HepG2 (cell line): Measurements from ENCODE around the gene GRM1. TPM values are rescaled to one million over a fixed set of nuclear protein-coding genes. Genes with fewer than 3 reads are reported as not detected.

Experiments
- ATAC-seq: fragments of 200-7000 bp; cut with Tn5 transposase; 3 replicates; pipeline ENCODE4 v1.9.1; 2020; ENCODE audit warnings: mild to moderate bottlenecking, moderate library complexity
- BruUV-seq: library from RNA; stranded (reverse); fragments of 400-500 nt; replicated peaks from 2 replicates; lab custom pipeline; 2021; lab: Mats Ljungman, UMichigan
- CTCF ChIA-PET: fragments of 300-600 bp; formaldehyde crosslinking; extraction: SDS; loops from one replicate; lab custom pipeline; 2021; ENCODE audit warnings: low total read pairs, inconsistent platforms, low intra/inter-chr PET ratio; lab: Yijun Ruan, JAX
- POLR2A ChIA-PET: fragments of 350-600 bp; sonication (Branson Sonifier 250); formaldehyde crosslinking; loops from one replicate; lab custom pipeline; 2020; ENCODE audit warnings: antibody characterized with exemption, inconsistent platforms; lab: Yijun Ruan, JAX
- DNase-seq: peaks from one replicate; pipeline ENCODE4 v3.0.0-alpha.2; 2015; ENCODE audit warnings: low spot score
- FAIRE-seq: peaks from 3 replicates; lab custom pipeline; 2011; peaks lifted over from hg19 to GRCh38; lab: Jason Lieb, UNC
- H2AFZ ChIP-seq: one replicate; pipeline ENCODE4 v1.6.1; 2011; ENCODE audit warnings: low read length, inconsistent platforms
- H3K27ac ChIP-seq: fragments of 300-600 bp; 3 replicates; pipeline ENCODE4 v1.8.0; 2011; ENCODE audit warnings: mixed run types, mild to moderate bottlenecking, mixed read lengths, low read length, inconsistent platforms; ENCODE audit not compliant: insufficient read depth; ENCODE audit errors: extremely low read length
- H3K27me3 ChIP-seq, 2 experiments: fragments of 200-600 bp in 1 of 2; 2 replicates in 1 of 2; 3 replicates in 1 of 2; pipeline versions ENCODE4 v1.6.0 to v1.8.0; 2011; ENCODE audit warnings: low read length in 2 of 2, mild to moderate bottlenecking in 2 of 2, moderate library complexity in 2 of 2, inconsistent platforms in 1 of 2; ENCODE audit not compliant: insufficient read depth in 2 of 2, control insufficient read depth in 1 of 2
- H3K36me3 ChIP-seq, 2 experiments: fragments of 200-600 bp in 1 of 2; replicated peaks in 1 of 2; 2 replicates in 1 of 2; 3 replicates in 1 of 2; pipeline versions ENCODE4 v1.5.1 to v1.8.0; 2011; ENCODE audit warnings: low read length in 2 of 2, inconsistent platforms in 1 of 2; ENCODE audit not compliant: insufficient read depth in 2 of 2, control insufficient read depth in 1 of 2
- H3K4me1 ChIP-seq: 2 replicates; pipeline ENCODE4 v1.5.1; 2012; ENCODE audit warnings: low read length, inconsistent platforms; ENCODE audit not compliant: insufficient read depth
- H3K4me2 ChIP-seq: 2 replicates; pipeline ENCODE4 v1.6.0; 2011; ENCODE audit warnings: low read depth, low read length, inconsistent platforms
- H3K4me3 ChIP-seq, 3 experiments: fragments of 200-600 bp in 1 of 3; sonication (generic), shearing (Covaris generic) in 1 of 3; replicated peaks in 1 of 3; 2 replicates each; pipeline ENCODE4 v1.5.1; 2011 to 2016; ENCODE audit warnings: low read length in 3 of 3, inconsistent platforms in 2 of 3, low read depth in 2 of 3, mild to moderate bottlenecking in 2 of 3, control low read depth in 1 of 3, mixed read lengths in 1 of 3; ENCODE audit not compliant: insufficient read depth in 1 of 3
- H3K79me2 ChIP-seq: one replicate; pipeline ENCODE4 v1.6.1; 2011; ENCODE audit warnings: low read length, inconsistent platforms; ENCODE audit not compliant: insufficient read depth
- H3K9ac ChIP-seq: 2 replicates; pipeline ENCODE4 v1.6.0; 2011; ENCODE audit warnings: mild to moderate bottlenecking, low read depth, low read length, inconsistent platforms; ENCODE audit not compliant: insufficient read depth
- H3K9me3 ChIP-seq: 2 replicates; pipeline ENCODE4 v1.5.1; 2012; ENCODE audit warnings: mild to moderate bottlenecking, low read length
- H4K20me1 ChIP-seq: 2 replicates; pipeline ENCODE4 v1.6.0; 2011; ENCODE audit warnings: inconsistent platforms, mild to moderate bottlenecking, low read length, moderate library complexity; ENCODE audit not compliant: insufficient read depth
- ATF5 ChIP-seq: sonication (generic); formaldehyde crosslinking; IDR thresholded peaks from 2 replicates; pipeline ENCODE4 v1.4.0; 2020; ENCODE audit warnings: mild to moderate bottlenecking, low read depth, missing genetic modification reagents
- BHLHE40 ChIP-seq: IDR thresholded peaks from 2 replicates; pipeline ENCODE4 v1.6.1; 2011; ENCODE audit warnings: low read length, improper control_type of control experiment
- HIVEP1 ChIP-seq: sonication (generic); formaldehyde crosslinking; IDR thresholded peaks from 2 replicates; pipeline ENCODE4 v1.4.0; 2020; ENCODE audit warnings: mild to moderate bottlenecking, missing genetic modification reagents
- HNF4A ChIP-seq: sonication (generic); formaldehyde crosslinking; IDR thresholded peaks from 2 replicates; pipeline ENCODE4 v1.4.0; 2020; ENCODE audit warnings: missing genetic modification reagents
- HNRNPL ChIP-seq: fragments of 200-400 bp; formaldehyde crosslinking; IDR thresholded peaks from 2 replicates; pipeline ENCODE4 v1.6.1; 2017; ENCODE audit warnings: mild to moderate bottlenecking, low read depth, low read length
- IRF1 ChIP-seq: sonication (generic); formaldehyde crosslinking; IDR thresholded peaks from 2 replicates; pipeline ENCODE4 v1.4.0; 2020; ENCODE audit warnings: low read depth, mild to moderate bottlenecking, missing genetic modification reagents
- KDM3A ChIP-seq: IDR thresholded peaks from 2 replicates; pipeline ENCODE4 v1.6.1; 2018; ENCODE audit warnings: low read depth, missing compliant biosample characterization
- MED8 ChIP-seq: sonication (generic); formaldehyde crosslinking; IDR thresholded peaks from 2 replicates; pipeline ENCODE4 v1.8.1; 2023; ENCODE audit warnings: mild to moderate bottlenecking, missing genetic modification reagents; ENCODE audit not compliant: insufficient replicate concordance
- NR2F2 ChIP-seq: IDR thresholded peaks from 2 replicates; pipeline ENCODE4 v1.6.1; 2012; ENCODE audit warnings: low read depth, inconsistent platforms, borderline replicate concordance
- SAFB2 ChIP-seq: sonication (generic); formaldehyde crosslinking; IDR thresholded peaks from 2 replicates; pipeline ENCODE4 v1.5.1; 2020; ENCODE audit warnings: missing genetic modification reagents, low read depth, mild to moderate bottlenecking, borderline replicate concordance
- SOX5 ChIP-seq: IDR thresholded peaks from 2 replicates; pipeline ENCODE4 v1.6.1; 2016; ENCODE audit warnings: borderline replicate concordance
- ZNF333 ChIP-seq: sonication (generic); formaldehyde crosslinking; IDR thresholded peaks from 2 replicates; pipeline ENCODE4 v1.4.0; 2020; ENCODE audit warnings: mild to moderate bottlenecking, missing genetic modification reagents, borderline replicate concordance
- ZNF766 ChIP-seq: sonication (generic); formaldehyde crosslinking; IDR thresholded peaks from 2 replicates; pipeline ENCODE4 v1.5.0; 2020; ENCODE audit warnings: missing genetic modification reagents, borderline replicate concordance
- ZNF773 ChIP-seq: sonication (generic); formaldehyde crosslinking; IDR thresholded peaks from 2 replicates; pipeline ENCODE4 v1.4.0; 2020; ENCODE audit warnings: missing genetic modification reagents, borderline replicate concordance
- ZNF839 ChIP-seq: sonication (generic); formaldehyde crosslinking; IDR thresholded peaks from 2 replicates; pipeline ENCODE4 v1.4.0; 2020; ENCODE audit warnings: missing genetic modification reagents, mild to moderate bottlenecking, borderline replicate concordance
- WGBS: methylation state at CpG from one replicate; pipeline ENCODE4 v1.1.6; 2017; ENCODE audit warnings: low lambda C conversion rate; 5-methylcytosine and 5-hydroxymethylcytosine counted together
- in situ Hi-C: cut with HindIII; loops from 2 replicates; pipeline ENCODE4 v1.10.0; 2017; ENCODE audit warnings: low pct_unique_long_range_greater_than_20kb; ENCODE audit not compliant: extremely low pct_ligation_motif_present
- intact Hi-C: fragments of 100-400 bp; cut with micrococcal nuclease; formaldehyde crosslinking; loops from one replicate; pipeline ENCODE4 v1.10.0; 2022; ENCODE audit not compliant: unreplicated experiment
- polyA plus RNA-seq, 8 experiments: library from polyadenylated mRNA; depleted of rRNA in 3 of 8; stranded (reverse) in 7 of 8; unstranded in 1 of 8; fragments of >200 nt; fragmentation: Illumina TruSeq in 4 of 8; extraction: Trizol in 4 of 8; gene quantifications; 2 replicates each; pipeline versions ENCODE4 v1.2.1 to v1.2.3, GENCODE V29; 2011 to 2016; ENCODE audit warnings: low read depth in 4 of 8, missing spikeins in 1 of 8, mixed read lengths in 1 of 8; ENCODE audit not compliant: insufficient read depth in 1 of 8
- total RNA-seq, 5 experiments: library from RNA; depleted of rRNA; stranded (reverse); fragments of >200 nt; fragmentation: Illumina TruSeq; extraction: Trizol; gene quantifications; 2 replicates each; pipeline ENCODE4 v1.2.3, GENCODE V29; 2016; ENCODE audit warnings: low read depth in 1 of 5
- TF ChIP-seq, protein P1 (sequence below): sonication (generic); formaldehyde crosslinking; IDR thresholded peaks from 2 replicates; pipeline ENCODE4 v1.5.0; 2020; ENCODE audit warnings: missing genetic modification reagents, mild to moderate bottlenecking, borderline replicate concordance

GRM1 gene
- total and polyA plus RNA-seq, 2 of the 13 experiments (the other 11 are each of a cell fraction or from before 2014, with no cell fraction given), result 0.09 TPM; not detected in 1

DNA sequence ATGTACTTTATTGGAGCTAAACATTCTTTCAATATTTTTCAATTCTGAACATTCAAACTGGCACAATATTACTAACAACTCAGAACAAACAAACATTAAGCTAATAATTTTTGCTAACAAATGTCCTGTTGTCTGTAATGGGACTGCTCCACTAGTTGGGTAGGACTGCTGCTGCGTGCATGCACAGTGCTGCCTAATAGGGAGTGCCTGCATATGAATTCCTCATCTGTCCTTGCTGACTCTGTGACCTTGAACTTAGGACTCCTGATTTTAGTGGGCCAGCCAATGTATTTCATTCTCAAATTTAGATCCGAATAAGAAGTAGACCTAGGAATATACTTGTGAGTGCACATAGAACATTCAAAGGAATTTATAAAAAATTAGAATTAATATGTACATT lies 318.2 kb downstream of the GRM1 start:
- H4K20me1 ChIP-seq, result no peaks in the 10 kb centered on the region
- ChIA-PET POLR2A (no interaction called here), CTCF (no interaction called here)
- no peaks in the 10 kb centered on the region for H3K36me3 ChIP-seq
- no peaks in the 10 kb centered on the region for H3K9me3 ChIP-seq
- H2AFZ ChIP-seq, result no peak overlapping the region
- H3K4me1 ChIP-seq, result no peaks in the 10 kb centered on the region
- H3K4me3 ChIP-seq, result no peak overlapping the region
- 0 out of 2 replicates have a peak, but pooled peaks have one; percentile 13 for TF ChIP-seq HNF4A (CRISPR knock-in tag)
- no peak for TF ChIP-seq HIVEP1 (CRISPR knock-in tag)
- no peak overlapping the region for H3K4me2 ChIP-seq
- DNase-seq, result peak; percentile 12
- no peaks in the 10 kb centered on the region for H3K79me2 ChIP-seq
- BruUV-seq, result no TSS peak
- ATAC-seq, result peak; percentile 36; the same call in 1 of the 3 replicates
- H3K27me3 ChIP-seq, result no peaks in the 10 kb centered on the region
- in situ Hi-C loops (no loop called here), intact Hi-C loops (no loop called here)
- no peak for FAIRE-seq
- H3K27ac ChIP-seq, result no peak overlapping the region
- no peak overlapping the region for H3K9ac ChIP-seq
- WGBS, result 3% methylated on average over 2 of the region's 2 CpGs

- Histone ChIP-seq H3K4me1 (no peaks in the 10 kb centered on the region), H2AFZ (no peak overlapping the region), H3K79me2 (no peaks in the 10 kb centered on the region), H3K27me3 (no peaks in the 10 kb centered on the region), H3K36me3 (no peaks in the 10 kb centered on the region), H4K20me1 (no peaks in the 10 kb centered on the region), H3K9ac (no peak overlapping the region), H3K4me2 (no peak overlapping the region), H3K4me3 (no peak overlapping the region), H3K27ac (no peak overlapping the region), H3K9me3 (no peaks in the 10 kb centered on the region)
- no TSS peak for BruUV-seq
- ATAC-seq (no peak), DNase-seq (no peak), FAIRE-seq (no peak)
- 5% methylated on average over 3 of the region's 3 CpGs for WGBS
- ChIA-PET CTCF (no interaction called here), POLR2A (no interaction called here)
- intact Hi-C loops, result no loop called here
- in situ Hi-C loops, result no loop called here
- no peak for TF ChIP-seq ZNF839
- TF ChIP-seq HNRNPL, result no peak
- no peak for TF ChIP-seq SOX5 (CRISPR knock-in tag)
- TF ChIP-seq KDM3A (CRISPR knock-in tag), result no peak
- no peak for TF ChIP-seq IRF1 (CRISPR knock-in tag)
- TF ChIP-seq ZNF333 (CRISPR knock-in tag), result no peak
- no peak for TF ChIP-seq ZNF766 (CRISPR knock-in tag)
- no peak for TF ChIP-seq NR2F2
- no peak for TF ChIP-seq SAFB2 (CRISPR knock-in tag)
- no peak for TF ChIP-seq BHLHE40
- no peak for TF ChIP-seq ATF5 (CRISPR knock-in tag)
- no peak for TF ChIP-seq ZNF773
- TF ChIP-seq, protein P1, sequence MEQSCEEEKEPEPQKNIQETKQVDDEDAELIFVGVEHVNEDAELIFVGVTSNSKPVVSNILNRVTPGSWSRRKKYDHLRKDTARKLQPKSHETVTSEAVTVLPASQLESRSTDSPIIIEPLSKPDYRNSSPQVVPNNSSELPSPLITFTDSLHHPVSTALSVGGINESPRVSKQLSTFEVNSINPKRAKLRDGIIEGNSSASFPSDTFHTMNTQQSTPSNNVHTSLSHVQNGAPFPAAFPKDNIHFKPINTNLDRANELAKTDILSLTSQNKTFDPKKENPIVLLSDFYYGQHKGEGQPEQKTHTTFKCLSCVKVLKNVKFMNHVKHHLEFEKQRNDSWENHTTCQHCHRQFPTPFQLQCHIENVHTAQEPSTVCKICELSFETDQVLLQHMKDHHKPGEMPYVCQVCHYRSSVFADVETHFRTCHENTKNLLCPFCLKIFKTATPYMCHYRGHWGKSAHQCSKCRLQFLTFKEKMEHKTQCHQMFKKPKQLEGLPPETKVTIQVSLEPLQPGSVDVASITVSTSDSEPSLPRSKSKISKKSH (CRISPR knock-in tag), result no peak
- TF ChIP-seq MED8, result no peak
Observed at GRCh38 chr6:146347690-146348089, 318.8 kb downstream of the GRM1 start.
